Neutrophil (primary cell): Measurements from ENCODE around the gene NUDT13.
"Not testable (repeated sequence)": the region's sequence is repeated elsewhere in the genome, so short reads cannot be mapped to it uniquely, and the experiment has no call there.

Experiments used
- H3K27ac ChIP-seq: fragments of 200-600 bp; sonication (generic); 2 replicates; pipeline ENCODE4 v1.5.1; 2016; ENCODE audit warnings: mild to moderate bottlenecking, moderate library complexity
- H3K27me3 ChIP-seq: fragments of 200-600 bp; sonication (generic); 2 replicates; pipeline ENCODE4 v1.6.0; 2016; ENCODE audit warnings: mild to moderate bottlenecking
- H3K36me3 ChIP-seq: fragments of 200-600 bp; sonication (generic); 2 replicates; pipeline ENCODE4 v1.5.1; 2017
- H3K4me1 ChIP-seq, 2 experiments: fragments of 200-600 bp in 1 of 2; sonication (generic) in 1 of 2; 1 replicate in 1 of 2; 2 replicates in 1 of 2; pipeline versions ENCODE4 v1.5.1 to v1.6.1; 2013 to 2016; ENCODE audit warnings: low read depth in 1 of 2, low read length in 1 of 2, mild to moderate bottlenecking in 1 of 2, moderate library complexity in 1 of 2; ENCODE audit not compliant: control insufficient read depth in 1 of 2, insufficient read depth in 1 of 2
- H3K4me3 ChIP-seq, 2 experiments: fragments of 200-600 bp in 1 of 2; sonication (generic) in 1 of 2; 1 replicate in 1 of 2; 2 replicates in 1 of 2; pipeline ENCODE4 v1.5.1; 2013 to 2016; ENCODE audit warnings: low read depth in 1 of 2, low read length in 1 of 2, mild to moderate bottlenecking in 1 of 2, moderate library complexity in 1 of 2
- H3K9me3 ChIP-seq: fragments of 200-600 bp; sonication (generic); 2 replicates; pipeline ENCODE4 v1.5.1; 2016
- TF ChIP-seq, protein P1 (sequence below): fragments of 200-600 bp; sonication (generic); IDR thresholded peaks from 2 replicates; pipeline ENCODE4 v1.5.1; 2016; ENCODE audit warnings: antibody characterized with exemption

The NUDT13 gene

GRCh38 chr10:73134727-73135126 lies 24.5 kb downstream of the NUDT13 start:
- Histone ChIP-seq H3K36me3 (peaks cover 90% of the 10 kb centered on the region), H3K27me3 (no peaks in the 10 kb centered on the region), H3K4me3 (no peak overlapping the region), H3K9me3 (no peaks in the 10 kb centered on the region), H3K4me1 (no peaks in the 10 kb centered on the region), H3K27ac (no peak overlapping the region)
- TF ChIP-seq, protein P1, sequence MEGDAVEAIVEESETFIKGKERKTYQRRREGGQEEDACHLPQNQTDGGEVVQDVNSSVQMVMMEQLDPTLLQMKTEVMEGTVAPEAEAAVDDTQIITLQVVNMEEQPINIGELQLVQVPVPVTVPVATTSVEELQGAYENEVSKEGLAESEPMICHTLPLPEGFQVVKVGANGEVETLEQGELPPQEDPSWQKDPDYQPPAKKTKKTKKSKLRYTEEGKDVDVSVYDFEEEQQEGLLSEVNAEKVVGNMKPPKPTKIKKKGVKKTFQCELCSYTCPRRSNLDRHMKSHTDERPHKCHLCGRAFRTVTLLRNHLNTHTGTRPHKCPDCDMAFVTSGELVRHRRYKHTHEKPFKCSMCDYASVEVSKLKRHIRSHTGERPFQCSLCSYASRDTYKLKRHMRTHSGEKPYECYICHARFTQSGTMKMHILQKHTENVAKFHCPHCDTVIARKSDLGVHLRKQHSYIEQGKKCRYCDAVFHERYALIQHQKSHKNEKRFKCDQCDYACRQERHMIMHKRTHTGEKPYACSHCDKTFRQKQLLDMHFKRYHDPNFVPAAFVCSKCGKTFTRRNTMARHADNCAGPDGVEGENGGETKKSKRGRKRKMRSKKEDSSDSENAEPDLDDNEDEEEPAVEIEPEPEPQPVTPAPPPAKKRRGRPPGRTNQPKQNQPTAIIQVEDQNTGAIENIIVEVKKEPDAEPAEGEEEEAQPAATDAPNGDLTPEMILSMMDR = no peak

DNA sequence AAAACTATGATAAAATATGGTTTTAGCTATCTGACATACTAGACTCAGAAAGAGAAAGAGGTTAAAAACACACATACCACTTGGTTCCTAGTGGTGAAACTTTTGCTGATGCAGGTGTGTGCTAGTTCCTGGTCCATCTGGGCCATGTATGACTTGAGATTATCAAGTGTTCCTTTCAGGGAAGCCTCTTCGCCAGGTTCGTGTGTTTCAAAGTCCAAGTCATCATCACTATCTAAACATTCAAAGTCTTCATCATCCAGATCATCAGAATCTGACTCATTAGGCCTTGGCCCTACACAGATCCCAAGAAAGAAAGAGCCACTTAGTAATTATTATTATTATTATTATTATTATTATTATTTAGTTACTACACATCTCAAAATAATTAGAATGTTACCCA lies 26.4 kb downstream of the NUDT13 start:
- H3K27me3 ChIP-seq = no peaks in the 10 kb centered on the region
- H3K4me3 ChIP-seq = no peak overlapping the region
- H3K9me3 ChIP-seq = no peaks in the 10 kb centered on the region
- peaks cover 96% of the 10 kb centered on the region for H3K36me3 ChIP-seq
- TF ChIP-seq, protein P1 = no peak
- no peaks in the 10 kb centered on the region for H3K4me1 ChIP-seq
- H3K27ac ChIP-seq = no peak overlapping the region

DNA sequence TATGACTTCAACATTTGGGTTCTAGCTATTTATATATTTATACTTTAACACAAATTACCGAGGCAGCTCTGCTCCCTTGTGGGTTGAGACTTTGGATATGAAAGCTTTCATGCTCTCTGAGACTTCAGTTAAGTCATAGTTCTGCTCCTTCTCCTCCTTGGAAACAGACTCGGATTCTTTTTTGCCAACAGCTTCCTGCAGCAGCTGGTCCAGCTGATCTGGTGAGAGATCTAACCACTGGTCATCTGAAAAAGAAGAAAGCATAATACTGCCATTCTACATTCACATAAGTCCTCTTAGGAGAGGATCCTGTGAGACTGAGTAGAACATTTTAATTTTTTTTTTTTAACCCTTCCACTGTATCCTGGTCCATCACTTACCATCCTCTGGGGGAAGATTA lies 29.0 kb downstream of the NUDT13 start:
- Histone ChIP-seq H3K4me3 (no peak overlapping the region), H3K4me1 (no peaks in the 10 kb centered on the region), H3K27me3 (no peaks in the 10 kb centered on the region), H3K9me3 (no peaks in the 10 kb centered on the region), H3K27ac (no peak overlapping the region), H3K36me3 (peaks cover 96% of the 10 kb centered on the region)
- TF ChIP-seq, protein P1 = no peak

DNA sequence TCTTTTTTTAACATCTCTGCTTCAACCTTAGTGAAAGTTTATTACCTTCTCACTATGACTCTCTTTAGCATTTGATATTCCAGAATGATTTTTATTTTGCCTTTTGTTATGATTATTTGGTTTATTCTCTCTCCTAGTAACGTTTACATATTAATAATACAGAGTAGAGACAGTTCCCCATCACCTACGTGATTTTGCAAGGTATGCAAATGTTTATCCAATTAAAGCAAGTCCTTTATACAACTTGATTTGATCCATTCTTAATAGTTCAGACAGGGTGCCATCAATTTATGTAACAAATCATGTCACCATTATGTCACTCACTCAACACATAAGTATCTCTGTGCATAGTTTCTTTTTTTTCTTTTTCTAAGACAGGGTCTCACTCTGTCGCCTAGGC lies 31.3 kb downstream of the NUDT13 start:
- Histone ChIP-seq H3K27me3 (no peaks in the 10 kb centered on the region), H3K27ac (no peak overlapping the region), H3K4me1 (no peaks in the 10 kb centered on the region), H3K9me3 (no peaks in the 10 kb centered on the region), H3K4me3 (no peak overlapping the region), H3K36me3 (peaks cover 98% of the 10 kb centered on the region)
- TF ChIP-seq, protein P1 = no peak

- H3K4me1 ChIP-seq, H3K4me3 ChIP-seq, H3K27ac ChIP-seq, H3K27me3 ChIP-seq, H3K9me3 ChIP-seq: not testable (repeated sequence)
- peaks cover 81% of the 10 kb centered on the region for H3K36me3 ChIP-seq
These were observed 40.6 kb downstream of the NUDT13 start for GRCh38 chr10:73150633-73151413.

DNA sequence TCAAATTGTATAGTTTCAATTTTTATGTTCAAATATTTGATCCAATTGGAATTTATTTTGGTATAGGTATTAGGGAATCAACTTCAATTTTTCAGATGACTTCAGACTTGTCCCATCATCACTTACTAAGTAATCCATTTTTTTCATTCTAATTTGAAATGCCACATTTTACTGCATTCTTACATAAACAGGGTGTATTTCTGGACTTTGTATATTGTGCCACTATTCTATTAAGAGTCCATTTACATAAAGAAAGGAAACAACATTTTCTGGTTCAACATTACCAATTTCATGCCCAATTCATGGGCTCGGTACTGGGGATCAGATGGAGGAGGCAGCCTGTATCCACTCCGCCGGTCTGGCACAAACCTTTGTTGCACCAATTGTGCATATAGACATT lies 41.8 kb downstream of the NUDT13 start:
- Histone ChIP-seq H3K36me3 (peaks cover 78% of the 10 kb centered on the region), H3K4me3 (no peak overlapping the region), H3K27ac (no peak overlapping the region), H3K4me1 (no peaks in the 10 kb centered on the region), H3K27me3 (no peaks in the 10 kb centered on the region), H3K9me3 (no peaks in the 10 kb centered on the region)
- TF ChIP-seq, protein P1 = no peak
